Measurements from ENCODE around the gene SFTPD.
A peak's percentile ranks its signal among the peaks of the same experiment; 100 is the strongest.

The SFTPD gene

GRCh38 chr10:79946271-79947082 lies 2.4 kb downstream of the SFTPD start:
- FAIRE-seq (no peak), DNase-seq (ENCODE audit: low spot score) (peak; percentile 2)

- no peak for FAIRE-seq
- DNase-seq (ENCODE audit: low spot score), result no peak
Observed at GRCh38 chr10:79944428-79945395, 4.2 kb downstream of the SFTPD start.

GRCh38 chr10:79943871-79944270 lies 5.0 kb downstream of the SFTPD start:
- FAIRE-seq, result no peak
- DNase-seq (ENCODE audit: low spot score), result no peak

GRCh38 chr10:79942261-79943185 lies 6.4 kb downstream of the SFTPD start:
- DNase-seq (ENCODE audit: low spot score) (no peak), FAIRE-seq (no peak)

GRCh38 chr10:79941585-79942210 lies 7.2 kb downstream of the SFTPD start:
- DNase-seq (ENCODE audit: low spot score) (no peak), FAIRE-seq (no peak)

- no peak for FAIRE-seq
- DNase-seq (ENCODE audit: low spot score), result no peak
Observed at GRCh38 chr10:79941146-79941545, 7.8 kb downstream of the SFTPD start.

- no peak for FAIRE-seq
Observed at GRCh38 chr10:79940431-79940830, 8.5 kb downstream of the SFTPD start.

GRCh38 chr10:79939969-79940368 lies 8.9 kb downstream of the SFTPD start:
- FAIRE-seq, result no peak
- DNase-seq (ENCODE audit: low spot score), result peak; percentile 0

More at GRCh38 chr10:79940431-79940830, 8.5 kb downstream of the SFTPD start:
- no peak for DNase-seq (ENCODE audit: low spot score)

- FAIRE-seq, result no peak
- peak; percentile 1 for DNase-seq (ENCODE audit: low spot score)
Observed at GRCh38 chr10:79938728-79939406, 10.0 kb downstream of the SFTPD start.

- DNase-seq (ENCODE audit: low spot score), result peak; percentile 0
- no peak for FAIRE-seq
Observed at GRCh38 chr10:79937701-79938151, 11.2 kb downstream of the SFTPD start.

GRCh38 chr10:79936625-79937615 lies 12.0 kb downstream of the SFTPD start:
- FAIRE-seq (no peak), DNase-seq (ENCODE audit: low spot score) (peak; percentile 0)

GRCh38 chr10:79933961-79934360 lies 14.9 kb downstream of the SFTPD start:
- FAIRE-seq (no peak), DNase-seq (ENCODE audit: low spot score) (no peak)

- FAIRE-seq (no peak), DNase-seq (ENCODE audit: low spot score) (no peak)
Observed at GRCh38 chr10:79932841-79933379, 16.0 kb downstream of the SFTPD start.

- DNase-seq (ENCODE audit: low spot score), result no peak
- FAIRE-seq, result no peak
Observed at GRCh38 chr10:79932307-79932706, 16.6 kb downstream of the SFTPD start.

GRCh38 chr10:79930751-79931150 lies 18.2 kb downstream of the SFTPD start:
- FAIRE-seq, result no peak
- no peak for DNase-seq (ENCODE audit: low spot score)

- DNase-seq (ENCODE audit: low spot score), result no peak
- FAIRE-seq, result no peak
Observed at GRCh38 chr10:79930267-79930666, 18.6 kb downstream of the SFTPD start.

GRCh38 chr10:79929409-79929904 lies 19.4 kb downstream of the SFTPD start:
- DNase-seq (ENCODE audit: low spot score) (peak; percentile 79), FAIRE-seq (peak; percentile 91)

GRCh38 chr10:79928028-79928583 lies 20.8 kb downstream of the SFTPD start:
- DNase-seq (ENCODE audit: low spot score), result peak; percentile 1
- no peak for FAIRE-seq
